NCI-H1930 (cell line): ENCODE measurements around the gene MAP7.
A peak's percentile ranks its signal among the peaks of the same experiment; 100 is the strongest.
"Not testable (repeated sequence)": the region's sequence is repeated elsewhere in the genome, so short reads cannot be mapped to it uniquely, and the experiment has no call there.

ENCODE experiments used
- DNase-seq, 2 experiments: peaks; one replicate each; lab custom pipeline; 2025; lab: John Stamatoyannopoulos, UW

The MAP7 gene

GRCh38 chr6:136550330-136551071, at the start of gene MAP7:
MAP7 (minus strand) TSS chr6:136550422; CDS start chr6:136550408, 14 bp downstream.
- DNase-seq, result peak; percentile 83 to 88

- DNase-seq, result no peak
Observed at GRCh38 chr6:136599329-136600011, 49.2 kb upstream of the MAP7 start.

GRCh38 chr6:136598048-136598447, 47.8 kb upstream of the MAP7 start:
- DNase-seq, result no peak

GRCh38 chr6:136594671-136595070, 44.4 kb upstream of the MAP7 start:
- no peak for DNase-seq

DNA sequence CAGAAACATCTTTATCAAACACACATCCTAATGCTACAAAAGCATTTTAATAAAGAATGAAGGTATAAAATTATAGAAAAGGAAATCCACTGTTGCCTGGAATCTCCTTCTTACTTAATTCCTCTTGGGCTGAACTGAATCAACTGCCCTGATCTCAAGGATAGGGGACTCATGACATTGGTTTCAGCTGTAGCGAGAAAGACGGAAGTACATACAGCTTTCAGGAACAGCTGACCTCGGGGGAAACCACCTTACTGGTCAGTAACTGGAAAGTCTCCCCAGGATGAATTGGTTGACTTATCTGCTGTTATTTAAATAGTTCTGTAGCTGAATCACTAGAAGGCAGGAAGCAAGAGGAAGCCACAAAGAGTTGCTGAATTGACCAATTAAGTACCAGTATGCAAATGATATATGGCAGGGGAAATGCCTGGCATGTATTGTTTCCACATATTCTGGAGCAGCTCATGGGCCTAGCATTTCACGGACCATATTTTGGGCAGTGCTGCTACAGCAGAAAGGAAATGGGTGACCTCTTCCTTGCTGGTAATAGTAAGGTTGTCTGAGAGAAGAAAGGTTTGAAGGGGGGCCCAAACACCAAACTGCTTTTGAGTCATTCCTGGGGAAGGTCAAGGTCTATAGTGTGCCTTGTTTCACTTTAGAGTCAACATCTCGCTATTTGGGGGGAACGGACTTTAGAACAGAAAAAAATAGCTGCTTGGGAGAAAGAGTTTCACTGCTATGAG, 43.7 kb upstream of the MAP7 start:
- no peak for DNase-seq

DNA sequence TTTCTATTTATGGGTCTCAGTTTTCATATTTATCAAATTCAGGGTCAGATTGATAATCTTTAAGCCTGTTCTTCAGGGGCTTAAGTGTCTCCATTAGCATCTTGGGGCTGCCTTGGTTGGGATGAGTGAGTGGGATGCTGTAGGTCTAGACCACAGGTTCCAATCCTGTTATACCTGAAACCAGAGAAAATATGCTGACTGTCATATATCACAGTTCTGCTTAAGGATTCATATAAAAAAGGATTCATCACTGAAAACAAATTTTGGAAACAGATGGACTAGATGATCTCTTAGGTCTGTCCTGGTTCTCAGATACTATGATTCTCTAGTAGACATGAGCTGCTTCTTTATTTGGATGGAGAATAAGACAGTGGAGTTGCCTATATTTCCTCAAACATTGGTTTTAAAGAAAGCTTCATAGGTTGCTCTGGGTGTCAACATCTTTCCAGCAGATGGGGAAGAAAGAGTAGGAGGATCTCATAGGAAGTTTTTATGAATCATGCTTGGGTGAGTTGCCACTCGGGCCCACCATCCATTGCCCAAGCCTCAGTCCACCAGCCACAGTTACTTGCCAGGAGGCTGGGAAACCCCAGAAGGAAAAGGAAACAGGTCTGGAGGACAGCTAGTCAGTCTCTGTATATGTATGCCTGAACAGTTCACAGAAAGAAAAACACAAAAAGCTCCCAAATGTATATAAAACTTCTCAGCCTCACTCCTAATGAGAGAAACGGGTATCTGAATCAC, 42.9 kb upstream of the MAP7 start:
- no peak for DNase-seq

GRCh38 chr6:136591617-136592016, 41.4 kb upstream of the MAP7 start:
- DNase-seq, result no peak

DNA sequence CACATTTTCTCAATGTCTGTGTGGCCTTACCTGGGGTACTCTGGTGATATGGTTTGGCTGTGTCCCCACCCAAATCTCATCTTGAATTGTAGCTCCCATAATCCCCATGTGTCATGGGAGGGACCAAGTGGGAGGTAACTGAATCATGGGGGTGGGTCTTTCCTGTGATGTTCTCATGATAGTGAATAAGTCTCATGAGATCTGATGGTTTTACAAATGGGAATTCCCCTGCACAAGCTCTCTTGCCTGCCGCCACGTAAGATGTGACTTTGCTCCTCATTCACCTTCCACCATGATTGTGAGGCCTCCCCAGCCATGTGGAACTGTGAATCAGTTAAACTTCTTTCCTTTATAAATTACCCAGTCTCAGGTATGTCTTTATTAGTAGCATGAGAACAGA, 40.6 kb upstream of the MAP7 start:
- not testable (repeated sequence) for DNase-seq

DNA sequence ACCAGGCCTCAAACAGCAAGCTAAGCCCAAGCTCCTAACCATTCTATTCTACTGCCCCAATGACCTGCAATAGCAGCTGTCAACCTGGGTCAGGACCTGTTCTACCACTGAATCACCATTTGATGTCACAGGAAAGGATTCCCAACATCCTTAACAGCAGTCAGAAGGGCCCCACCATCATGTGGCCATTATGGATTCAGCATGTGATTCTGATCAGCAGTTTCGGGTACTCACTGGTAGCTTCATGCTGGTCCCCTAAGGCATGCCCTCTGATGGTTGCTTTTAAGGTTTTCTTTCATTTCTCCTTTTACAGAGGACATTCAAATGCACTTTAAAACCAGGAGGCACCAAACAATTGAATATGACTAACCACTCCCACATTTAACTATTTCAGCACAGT, 37.3 kb upstream of the MAP7 start:
- DNase-seq, result no peak

DNA sequence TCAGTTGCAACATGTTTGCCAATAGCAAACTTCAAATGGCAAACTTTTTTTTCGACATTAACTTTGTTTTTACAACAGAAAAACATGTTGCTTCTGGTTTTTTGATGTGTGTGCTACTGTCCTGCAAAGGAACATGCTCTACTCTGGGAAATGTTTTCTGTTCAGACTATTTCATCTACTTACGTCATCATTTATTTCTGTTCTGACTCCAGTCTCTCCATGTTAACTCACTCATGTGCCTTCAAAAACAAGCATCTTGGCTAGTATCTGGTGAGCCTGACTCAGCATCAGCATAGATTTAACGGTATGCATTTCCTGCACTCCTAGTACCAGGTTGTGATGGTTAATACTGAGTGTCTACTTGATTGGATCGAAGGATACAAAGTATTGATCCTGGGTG, 36.1 kb upstream of the MAP7 start:
- DNase-seq, result peak in 1 of 2 experiments; percentile 21

DNA sequence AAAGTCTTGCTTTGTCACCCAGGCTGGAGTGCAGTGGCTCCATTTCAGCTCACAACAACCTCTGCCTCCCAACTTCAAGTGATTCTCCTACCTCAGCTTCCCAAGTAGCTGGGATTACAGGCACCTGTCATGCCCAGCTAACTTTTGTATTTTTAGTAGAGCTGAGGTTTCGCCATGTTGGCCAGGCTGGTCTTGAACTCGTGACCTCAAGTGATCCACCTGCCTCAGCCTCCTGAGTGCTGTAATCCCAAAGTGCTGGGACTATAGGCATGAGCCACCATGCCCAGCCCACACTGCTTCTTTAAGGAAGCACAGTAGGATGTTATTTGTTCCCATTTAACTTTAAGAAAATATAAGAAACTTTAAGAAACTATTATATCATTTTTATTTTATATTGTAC, 35.3 kb upstream of the MAP7 start:
- DNase-seq, result not testable (repeated sequence)

DNA sequence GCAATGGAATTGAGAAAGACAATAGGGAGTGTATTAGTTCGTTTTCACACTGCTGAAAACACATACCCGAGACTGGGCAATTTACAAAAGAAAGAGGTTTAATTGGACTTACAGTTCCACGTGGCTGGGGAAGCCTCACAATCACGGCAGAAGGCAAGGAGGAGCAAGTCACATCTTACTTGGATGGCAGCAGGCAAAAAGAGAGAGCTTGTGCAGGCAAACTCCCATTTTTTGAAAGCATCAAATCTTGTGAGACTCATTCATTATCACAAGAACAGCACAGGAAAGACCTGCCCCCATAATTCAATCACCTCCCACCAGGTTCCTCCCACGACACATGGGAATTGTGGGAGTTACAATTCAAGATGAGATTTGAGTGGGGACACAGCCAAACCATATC, 34.1 kb upstream of the MAP7 start:
- DNase-seq, result not testable (repeated sequence)

DNA sequence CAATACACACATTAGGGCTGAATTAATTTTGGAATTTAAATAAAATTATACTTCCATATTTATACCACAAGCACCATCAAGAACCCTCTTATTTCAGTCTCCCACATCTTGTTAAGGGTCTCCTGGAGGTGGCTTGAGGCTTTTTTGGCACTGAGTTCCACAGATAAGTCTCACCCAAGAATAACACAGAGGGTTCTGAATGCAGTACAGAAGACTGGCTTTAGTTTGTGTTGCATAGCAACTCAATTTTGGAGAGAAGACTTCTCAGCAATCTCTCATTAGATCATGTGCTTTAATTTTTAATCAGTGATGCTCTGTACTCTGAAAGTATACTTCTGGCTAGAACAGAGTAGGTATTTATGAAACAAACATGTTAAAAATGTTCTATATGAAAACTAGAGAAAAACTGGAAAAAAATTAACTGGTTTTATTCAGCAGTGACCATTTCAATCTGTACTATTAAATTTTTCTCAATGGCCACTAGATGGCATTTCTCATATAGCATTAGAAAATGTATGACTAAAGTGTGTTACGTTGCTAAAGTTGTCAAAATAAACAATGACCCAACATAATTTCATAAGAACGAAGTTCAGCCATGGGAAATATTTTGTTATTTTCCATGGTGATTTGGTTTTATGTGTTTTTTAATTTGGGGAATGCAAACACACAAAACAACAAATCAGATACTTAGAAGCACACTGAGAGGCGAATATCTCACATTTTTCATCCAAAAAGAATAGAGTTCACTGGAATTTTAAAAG, 32.7 kb upstream of the MAP7 start:
- DNase-seq, result peak in 1 of 2 experiments; percentile 14

GRCh38 chr6:136579800-136580199, 29.6 kb upstream of the MAP7 start:
- DNase-seq, result no peak

- no peak for DNase-seq
Observed at GRCh38 chr6:136576821-136577220, 26.6 kb upstream of the MAP7 start.

- DNase-seq, result no peak
Observed at GRCh38 chr6:136571496-136571895, 21.3 kb upstream of the MAP7 start.

- no peak for DNase-seq
Observed at GRCh38 chr6:136571065-136571464, 20.8 kb upstream of the MAP7 start.

DNA sequence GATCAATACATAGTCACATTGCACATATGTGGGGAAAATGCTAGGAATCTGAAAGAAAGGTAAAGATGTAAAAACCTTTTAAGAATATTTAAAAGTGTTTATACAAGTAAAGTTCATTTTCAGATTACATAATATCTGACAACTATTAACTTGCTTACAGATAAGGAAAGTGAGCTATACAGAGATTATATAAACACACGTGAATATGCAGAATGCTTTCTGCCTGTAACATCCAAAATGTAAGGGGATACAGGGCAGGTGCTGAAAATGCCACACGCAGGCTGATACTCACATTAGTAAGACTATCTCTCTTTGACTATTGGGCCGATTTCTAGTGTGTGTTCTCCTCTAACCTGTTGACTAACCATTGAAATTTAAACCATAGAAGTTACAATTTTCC, 17.9 kb upstream of the MAP7 start:
- DNase-seq, result no peak

- DNase-seq, result no peak
Observed at GRCh38 chr6:136567688-136568087, 17.5 kb upstream of the MAP7 start.

DNA sequence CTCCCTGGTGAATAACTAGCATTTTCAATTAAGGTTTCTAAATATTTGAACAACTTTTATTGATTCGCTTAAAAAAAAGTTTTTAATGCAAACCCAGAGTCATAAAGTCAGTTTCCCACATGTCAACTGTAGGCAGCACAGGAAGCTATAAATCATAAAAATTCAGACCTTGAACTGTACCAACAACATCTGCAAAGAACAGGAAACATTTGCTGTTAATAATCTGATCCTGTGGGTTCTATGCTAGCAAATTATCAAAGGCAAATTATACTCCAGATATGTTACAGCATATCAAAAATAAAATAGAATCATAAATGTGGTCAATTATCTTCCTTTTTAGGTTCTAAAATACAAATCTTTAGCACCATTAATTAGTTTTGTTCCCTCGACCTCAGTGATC, 16.6 kb upstream of the MAP7 start:
- no peak for DNase-seq

- no peak for DNase-seq
Observed at GRCh38 chr6:136566007-136566487, 15.8 kb upstream of the MAP7 start.
